Measurements from ENCODE around the gene ADRA2A.

Gene ADRA2A

DNA sequence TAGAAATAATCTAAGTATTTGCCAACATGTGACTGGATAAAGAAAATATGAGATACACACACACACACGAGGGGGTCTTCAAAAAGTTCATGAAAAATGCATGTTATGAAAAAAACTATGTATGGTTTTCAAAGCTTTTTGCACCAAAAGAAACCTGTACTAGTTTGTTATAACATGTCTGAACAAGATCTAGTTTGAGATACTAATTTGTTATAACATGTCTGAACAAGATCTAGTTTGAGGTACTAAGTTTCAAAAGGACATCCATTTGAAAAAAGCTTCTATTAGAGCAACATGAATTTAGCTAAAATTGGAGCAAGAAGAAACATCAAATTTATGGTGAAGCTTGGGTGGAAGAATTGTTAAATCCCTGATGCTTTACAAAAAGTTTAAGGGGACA lies 19.8 kb upstream of the ADRA2A start:
- TF ChIP-seq PATZ1 (CRISPR knock-in tag; IDR thresholded peaks at IDR 0.05; ENCODE audit: borderline replicate concordance), result no peak
- TF ChIP-seq POU6F1 (CRISPR knock-in tag; IDR thresholded peaks at IDR 0.05; ENCODE audit: borderline replicate concordance, low read depth), result no peak
- no peak for TF ChIP-seq ARNTL (CRISPR knock-in tag; IDR thresholded peaks at IDR 0.05; ENCODE audit: borderline replicate concordance, low read depth)
- TF ChIP-seq ZNF565 (CRISPR knock-in tag; conservative IDR thresholded peaks at IDR 0.05; ENCODE audit: low read depth), result no peak
- no peak for TF ChIP-seq CSDC2 (CRISPR knock-in tag; IDR thresholded peaks at IDR 0.05)
- no peak for TF ChIP-seq ZNF8 (CRISPR knock-in tag; IDR thresholded peaks at IDR 0.05)
- no peak for TF ChIP-seq CREB5 (CRISPR knock-in tag; IDR thresholded peaks at IDR 0.05; ENCODE audit: low read depth)
- TF ChIP-seq SNAI2 (CRISPR knock-in tag; IDR thresholded peaks at IDR 0.05), result no peak
- TF ChIP-seq ISL1 (CRISPR knock-in tag; IDR thresholded peaks at IDR 0.05), result no peak
- no peak for TF ChIP-seq GLIS3 (CRISPR knock-in tag; IDR thresholded peaks at IDR 0.05)
- no peak for TF ChIP-seq OSR1 (CRISPR knock-in tag; IDR thresholded peaks at IDR 0.05)
- TF ChIP-seq TOX (CRISPR knock-in tag; IDR thresholded peaks at IDR 0.05; ENCODE audit: borderline replicate concordance), result no peak
- no peak for TF ChIP-seq BACH2 (CRISPR knock-in tag; IDR thresholded peaks at IDR 0.05; ENCODE audit: borderline replicate concordance)
- TF ChIP-seq ZC3H10 (CRISPR knock-in tag; IDR thresholded peaks at IDR 0.05), result no peak
- TF ChIP-seq PPARA (CRISPR knock-in tag; IDR thresholded peaks at IDR 0.05; ENCODE audit: borderline replicate concordance), result no peak
- TF ChIP-seq TCF4 (CRISPR knock-in tag; IDR thresholded peaks at IDR 0.05; ENCODE audit: borderline replicate concordance), result no peak
- TF ChIP-seq RARB (CRISPR knock-in tag; IDR thresholded peaks at IDR 0.05), result no peak
- TF ChIP-seq ZNF70 (CRISPR knock-in tag; IDR thresholded peaks at IDR 0.05), result no peak
- TF ChIP-seq TSHZ2 (CRISPR knock-in tag; IDR thresholded peaks at IDR 0.05), result no peak
- no peak for ATAC-seq

DNA sequence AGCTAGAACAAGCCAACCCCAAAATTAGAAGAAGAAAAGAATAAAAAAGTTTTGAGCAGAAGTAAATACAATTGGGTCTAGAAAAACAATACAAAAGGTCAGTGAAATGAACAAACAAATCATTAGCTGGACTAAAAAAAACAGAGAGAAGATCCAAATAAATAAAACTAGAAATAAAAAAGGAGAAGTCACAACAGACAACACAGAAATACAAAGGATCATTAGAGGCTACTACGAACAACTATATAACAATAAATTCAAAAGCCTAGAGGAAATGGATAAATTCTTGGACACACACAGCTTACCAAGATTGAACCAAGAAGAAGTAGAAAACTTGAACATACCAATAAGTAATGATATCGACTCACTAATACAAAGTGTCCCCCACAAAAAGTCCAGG lies 13.4 kb upstream of the ADRA2A start:
- no peak for ATAC-seq
- no peak for TF ChIP-seq ZC3H10 (CRISPR knock-in tag; IDR thresholded peaks at IDR 0.05)
- no peak for TF ChIP-seq TOX (CRISPR knock-in tag; IDR thresholded peaks at IDR 0.05; ENCODE audit: borderline replicate concordance)
- TF ChIP-seq TSHZ2 (CRISPR knock-in tag; IDR thresholded peaks at IDR 0.05), result no peak
- TF ChIP-seq CSDC2 (CRISPR knock-in tag; IDR thresholded peaks at IDR 0.05), result no peak
- TF ChIP-seq ARNTL (CRISPR knock-in tag; IDR thresholded peaks at IDR 0.05; ENCODE audit: borderline replicate concordance, low read depth), result no peak
- TF ChIP-seq ZNF8 (CRISPR knock-in tag; IDR thresholded peaks at IDR 0.05), result no peak
- no peak for TF ChIP-seq CSRNP3 (CRISPR knock-in tag; IDR thresholded peaks at IDR 0.05)
- TF ChIP-seq POU6F1 (CRISPR knock-in tag; IDR thresholded peaks at IDR 0.05; ENCODE audit: borderline replicate concordance, low read depth), result no peak
